Mammary epithelial cell (primary cell): ENCODE measurements around the gene QKI.

Experiments
- EZH2 ChIP-seq: IDR thresholded peaks from 2 replicates; pipeline ENCODE4 v1.6.1; 2012; ENCODE audit warnings: low read length, inconsistent platforms, borderline replicate concordance
- TF ChIP-seq, protein P1 (sequence below), 2 donors: IDR thresholded peaks in 1 of 2; conservative IDR thresholded peaks in 1 of 2; 2 replicates each; pipeline ENCODE4 v1.5.1; 2011 to 2012; ENCODE audit warnings: inconsistent platforms in 2 of 2, low read length in 2 of 2, mild to moderate bottlenecking in 2 of 2, control low read depth in 1 of 2, low read depth in 1 of 2; ENCODE audit not compliant: insufficient read depth in 1 of 2; ENCODE audit errors: extremely low read depth in 1 of 2

GRCh38 chr6:163600331-163600730, 185.8 kb downstream of the QKI start:
- TF ChIP-seq EZH2 = no peak
- TF ChIP-seq, protein P1, sequence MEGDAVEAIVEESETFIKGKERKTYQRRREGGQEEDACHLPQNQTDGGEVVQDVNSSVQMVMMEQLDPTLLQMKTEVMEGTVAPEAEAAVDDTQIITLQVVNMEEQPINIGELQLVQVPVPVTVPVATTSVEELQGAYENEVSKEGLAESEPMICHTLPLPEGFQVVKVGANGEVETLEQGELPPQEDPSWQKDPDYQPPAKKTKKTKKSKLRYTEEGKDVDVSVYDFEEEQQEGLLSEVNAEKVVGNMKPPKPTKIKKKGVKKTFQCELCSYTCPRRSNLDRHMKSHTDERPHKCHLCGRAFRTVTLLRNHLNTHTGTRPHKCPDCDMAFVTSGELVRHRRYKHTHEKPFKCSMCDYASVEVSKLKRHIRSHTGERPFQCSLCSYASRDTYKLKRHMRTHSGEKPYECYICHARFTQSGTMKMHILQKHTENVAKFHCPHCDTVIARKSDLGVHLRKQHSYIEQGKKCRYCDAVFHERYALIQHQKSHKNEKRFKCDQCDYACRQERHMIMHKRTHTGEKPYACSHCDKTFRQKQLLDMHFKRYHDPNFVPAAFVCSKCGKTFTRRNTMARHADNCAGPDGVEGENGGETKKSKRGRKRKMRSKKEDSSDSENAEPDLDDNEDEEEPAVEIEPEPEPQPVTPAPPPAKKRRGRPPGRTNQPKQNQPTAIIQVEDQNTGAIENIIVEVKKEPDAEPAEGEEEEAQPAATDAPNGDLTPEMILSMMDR (conservative IDR thresholded peaks at IDR 0.05 in 1 of 2, IDR thresholded peaks at IDR 0.05 in 1 of 2; ENCODE audit: extremely low read depth in 1 of 2, insufficient read depth in 1 of 2, low read depth in 1 of 2, low read length in 2 of 2) = no peak
